GM21723 (cell line): Measurements from ENCODE around the gene DTL.
A peak's percentile ranks its signal among the peaks of the same experiment; 100 is the strongest.

Experiments used
- ATAC-seq: cut with Tn5 transposase; IDR thresholded peaks from one replicate; pipeline ENCODE4 v1.9.1; 2021; ENCODE audit warnings: mild to moderate bottlenecking, moderate library complexity; ENCODE audit not compliant: unreplicated experiment

The DTL gene

GRCh38 chr1:212035835-212036605 lies 472 bp downstream of the DTL start:
- ATAC-seq, result peak; percentile 25

DNA sequence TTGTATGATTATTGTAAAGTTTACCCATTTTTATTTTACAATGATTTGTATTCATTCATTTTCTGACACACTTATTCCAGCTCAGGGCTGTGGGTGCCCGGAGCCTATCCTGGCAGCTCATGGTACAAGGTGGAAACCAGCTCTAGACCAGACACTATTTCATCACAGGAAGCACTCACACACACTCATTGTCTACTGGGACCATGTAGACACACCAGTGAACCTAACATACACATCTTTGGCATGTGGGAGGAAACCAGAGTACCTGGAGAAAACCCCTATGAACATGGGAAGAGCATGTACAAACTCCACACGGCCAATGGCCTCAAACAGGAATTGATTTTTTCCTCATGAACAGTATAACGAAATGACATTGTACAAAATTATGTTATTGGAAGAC lies 2.4 kb downstream of the DTL start:
- ATAC-seq, result no peak

GRCh38 chr1:212039622-212040021 lies 4.1 kb downstream of the DTL start:
- ATAC-seq, result no peak

GRCh38 chr1:212040629-212041412 lies 5.3 kb downstream of the DTL start:
- no peak for ATAC-seq

GRCh38 chr1:212042436-212042835 lies 6.9 kb downstream of the DTL start:
- ATAC-seq, result no peak

- ATAC-seq, result no peak
Measured at GRCh38 chr1:212044851-212045250, 9.3 kb downstream of the DTL start.

GRCh38 chr1:212045981-212046380 lies 10.4 kb downstream of the DTL start:
- ATAC-seq, result no peak

DNA sequence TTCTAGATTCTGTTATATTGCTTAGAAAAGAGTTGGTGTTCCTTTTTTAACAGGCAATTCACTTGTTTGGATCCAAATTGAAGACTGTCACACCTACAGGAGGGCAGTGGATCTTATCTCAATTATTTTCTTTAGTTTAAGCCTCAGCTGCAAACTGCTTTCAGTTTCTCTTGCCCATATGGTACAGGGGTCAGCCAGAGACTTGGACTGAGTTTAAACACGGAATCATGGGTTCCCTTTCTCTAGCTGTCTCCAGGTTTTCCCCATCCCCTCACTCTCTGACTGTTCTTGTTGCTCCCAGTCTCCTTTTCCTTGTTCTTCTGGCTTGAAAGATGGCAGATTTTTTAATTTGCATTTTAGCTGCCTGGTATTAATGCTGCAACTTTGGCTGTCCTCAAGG lies 18.4 kb downstream of the DTL start:
- no peak for ATAC-seq

DNA sequence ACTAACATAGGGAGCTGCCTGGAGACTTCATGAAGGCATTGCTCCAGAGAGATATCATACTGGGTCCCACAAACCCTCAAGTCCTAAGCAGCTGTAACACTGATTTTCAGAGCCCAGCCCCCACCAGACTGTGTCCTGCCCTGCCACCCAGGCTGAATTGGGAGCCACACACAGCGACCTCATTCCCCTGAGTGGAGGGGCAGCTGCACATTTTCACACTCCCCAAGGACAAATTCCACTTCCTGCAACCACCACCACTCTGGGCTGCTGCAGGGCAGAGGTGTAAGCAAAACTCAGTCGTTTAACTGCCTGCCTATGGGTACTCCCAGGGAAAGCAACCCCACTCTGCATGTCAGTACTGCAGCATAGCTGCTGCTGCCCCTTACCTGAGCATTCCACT lies 19.8 kb downstream of the DTL start:
- no peak for ATAC-seq

- ATAC-seq, result no peak
Measured at GRCh38 chr1:212060632-212061472, 25.3 kb downstream of the DTL start.

- ATAC-seq, result no peak
Measured at GRCh38 chr1:212062832-212063438, 27.4 kb downstream of the DTL start.

DNA sequence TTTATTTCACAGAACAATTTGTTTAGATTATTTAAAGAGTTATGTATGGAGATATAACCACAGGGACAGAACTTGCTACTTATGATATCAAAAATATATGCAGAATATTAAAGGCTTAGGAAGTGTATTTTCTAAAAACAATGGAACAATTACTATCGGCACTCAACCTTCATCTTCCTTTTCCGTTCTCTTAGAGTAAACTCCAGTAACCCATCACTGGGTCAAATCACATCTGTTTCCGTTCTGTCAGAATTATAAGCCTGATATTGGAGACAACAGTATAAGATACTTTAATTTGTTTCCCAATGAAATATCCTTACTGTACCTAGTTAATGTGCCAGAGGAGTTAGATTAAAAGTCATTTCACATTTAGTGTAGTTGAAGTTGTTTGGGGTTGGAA lies 32.2 kb downstream of the DTL start:
- no peak for ATAC-seq

- ATAC-seq, result no peak
Measured at GRCh38 chr1:212070720-212071302, 35.3 kb downstream of the DTL start.

DNA sequence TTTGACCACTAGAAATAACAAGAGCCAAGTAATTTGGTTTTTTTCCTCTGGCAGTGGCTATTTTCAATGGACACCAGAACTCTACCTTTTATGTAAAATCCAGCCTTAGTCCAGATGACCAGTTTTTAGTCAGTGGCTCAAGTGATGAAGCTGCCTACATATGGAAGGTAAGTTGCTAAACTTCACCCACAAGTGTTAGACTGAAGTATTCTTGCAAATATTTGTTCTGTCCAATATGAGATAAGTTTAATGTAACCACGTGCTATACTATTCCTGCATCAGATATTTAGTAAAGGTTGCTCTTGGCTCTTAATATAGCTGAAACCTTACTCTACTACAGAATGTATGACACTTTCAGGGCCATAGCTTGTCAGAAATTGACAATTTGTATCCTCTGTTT lies 36.5 kb downstream of the DTL start:
- ATAC-seq, result no peak

DNA sequence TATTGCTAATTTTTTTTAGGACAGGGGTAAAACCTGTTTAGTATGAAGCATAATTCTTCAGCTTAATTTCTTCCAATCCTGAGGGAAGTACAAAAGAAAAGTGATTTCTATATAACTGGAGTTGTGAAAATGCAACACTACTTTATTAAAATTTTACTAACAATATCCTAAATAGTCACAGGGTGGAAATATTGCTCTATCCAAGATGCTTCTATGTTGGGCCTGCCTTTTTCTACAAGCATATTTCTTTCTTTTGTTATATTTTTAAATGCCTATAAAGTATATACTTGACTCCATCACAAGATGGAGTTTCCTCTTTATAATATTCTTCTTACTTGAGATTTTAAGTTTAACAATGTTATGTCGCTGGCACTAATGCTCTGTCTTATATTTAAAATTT lies 37.9 kb downstream of the DTL start:
- no peak for ATAC-seq

DNA sequence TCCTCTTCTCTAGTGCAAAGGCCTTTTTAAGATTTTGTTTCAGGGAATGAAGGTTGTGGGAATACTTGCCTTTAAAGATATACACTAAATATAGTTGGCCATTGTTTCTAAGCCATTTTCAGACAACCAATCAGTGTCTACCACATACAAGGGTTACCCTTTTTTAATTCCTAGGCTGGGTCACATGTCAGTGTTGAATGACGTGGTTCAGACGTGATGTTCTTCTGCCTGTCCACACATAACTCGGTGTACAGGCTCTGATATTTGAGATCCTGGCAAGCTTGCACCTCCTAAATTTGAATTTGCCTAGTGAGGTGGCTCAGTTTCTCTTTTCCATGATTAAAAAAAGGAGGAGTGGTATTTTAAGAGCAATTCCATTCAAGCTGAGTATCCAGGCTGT lies 38.8 kb downstream of the DTL start:
- ATAC-seq, result no peak

DNA sequence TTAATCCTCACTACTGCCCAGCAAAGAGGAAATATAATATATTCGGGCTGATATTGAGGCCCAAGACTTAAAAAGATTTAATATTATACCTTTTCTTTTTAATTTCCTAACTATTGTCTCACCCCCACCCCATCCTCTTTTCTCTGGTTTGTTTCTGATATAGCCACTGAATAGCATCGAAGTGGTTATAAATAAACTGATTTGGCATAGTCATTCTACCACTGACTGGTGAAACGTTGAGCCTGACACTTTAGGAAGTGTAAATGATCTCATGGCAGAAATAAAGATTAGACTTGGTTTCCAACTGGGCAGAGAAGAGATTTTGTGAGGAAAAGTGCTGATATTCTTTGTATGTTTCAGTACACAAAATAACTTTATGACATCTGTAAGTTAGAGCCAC lies 39.3 kb downstream of the DTL start:
- ATAC-seq, result no peak

GRCh38 chr1:212077028-212077427 lies 41.5 kb downstream of the DTL start:
- no peak for ATAC-seq

GRCh38 chr1:212078826-212079225 lies 43.3 kb downstream of the DTL start:
- ATAC-seq, result no peak

DNA sequence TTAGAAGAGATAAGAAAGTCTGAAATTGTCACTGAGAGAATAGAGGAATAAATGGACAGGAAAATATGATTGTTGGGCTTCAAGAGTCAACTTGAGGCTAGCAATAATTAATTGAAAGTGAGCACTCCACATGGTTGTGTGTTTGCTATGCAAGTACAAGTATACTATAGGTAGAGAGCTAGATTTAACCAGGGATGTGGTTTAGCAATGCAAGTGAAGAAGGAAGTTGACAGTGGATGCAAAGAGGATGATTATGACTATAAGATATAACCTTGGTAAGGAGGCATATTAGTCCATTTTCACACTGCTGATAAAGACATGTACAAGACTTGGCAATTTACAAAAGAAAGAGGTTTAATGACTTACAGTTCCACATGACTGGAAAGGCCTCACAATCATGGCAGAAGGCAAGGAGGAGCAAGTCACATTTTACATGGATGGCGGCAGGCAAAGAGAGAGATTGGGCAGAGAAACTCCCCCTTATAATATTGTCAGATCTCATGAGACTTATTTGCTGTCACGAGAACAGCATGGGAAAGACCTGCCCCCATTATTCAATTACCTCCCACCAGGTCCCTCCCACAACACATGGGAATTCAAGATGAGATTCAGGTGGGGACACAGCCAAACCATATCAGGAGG lies 47.3 kb downstream of the DTL start:
- ATAC-seq, result no peak
